ENCODE results near the gene PGBD2.

DNA sequence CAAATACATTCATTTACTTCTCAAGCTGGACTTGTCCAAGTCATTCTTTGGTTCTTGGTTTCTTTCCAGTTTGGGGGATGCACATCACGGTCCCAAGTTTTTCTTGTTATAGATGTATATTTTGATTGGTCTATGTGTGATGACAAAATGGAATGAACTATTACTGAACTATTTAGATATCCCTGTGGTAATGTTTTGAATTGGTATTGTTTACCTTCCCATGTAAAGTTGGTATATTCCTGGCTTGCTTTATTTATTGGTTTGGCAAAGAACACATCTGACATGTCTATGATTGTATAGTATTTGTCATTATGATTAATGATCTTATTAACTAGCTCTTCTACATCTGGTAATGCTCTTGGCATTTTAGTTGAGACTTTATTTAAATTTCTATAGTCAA, 24.8 kb upstream of the PGBD2 start:
- TF ChIP-seq POLR2A (IDR thresholded peaks at IDR 0.05; ENCODE audit: extremely low read depth, insufficient read length) (no peak), MYC (IDR thresholded peaks at IDR 0.05; ENCODE audit: low read depth, low read length) (no peak)
- TF ChIP-seq, protein P1, sequence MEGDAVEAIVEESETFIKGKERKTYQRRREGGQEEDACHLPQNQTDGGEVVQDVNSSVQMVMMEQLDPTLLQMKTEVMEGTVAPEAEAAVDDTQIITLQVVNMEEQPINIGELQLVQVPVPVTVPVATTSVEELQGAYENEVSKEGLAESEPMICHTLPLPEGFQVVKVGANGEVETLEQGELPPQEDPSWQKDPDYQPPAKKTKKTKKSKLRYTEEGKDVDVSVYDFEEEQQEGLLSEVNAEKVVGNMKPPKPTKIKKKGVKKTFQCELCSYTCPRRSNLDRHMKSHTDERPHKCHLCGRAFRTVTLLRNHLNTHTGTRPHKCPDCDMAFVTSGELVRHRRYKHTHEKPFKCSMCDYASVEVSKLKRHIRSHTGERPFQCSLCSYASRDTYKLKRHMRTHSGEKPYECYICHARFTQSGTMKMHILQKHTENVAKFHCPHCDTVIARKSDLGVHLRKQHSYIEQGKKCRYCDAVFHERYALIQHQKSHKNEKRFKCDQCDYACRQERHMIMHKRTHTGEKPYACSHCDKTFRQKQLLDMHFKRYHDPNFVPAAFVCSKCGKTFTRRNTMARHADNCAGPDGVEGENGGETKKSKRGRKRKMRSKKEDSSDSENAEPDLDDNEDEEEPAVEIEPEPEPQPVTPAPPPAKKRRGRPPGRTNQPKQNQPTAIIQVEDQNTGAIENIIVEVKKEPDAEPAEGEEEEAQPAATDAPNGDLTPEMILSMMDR (IDR thresholded peaks at IDR 0.05; ENCODE audit: low read depth, low read length): no peak
- TF ChIP-seq, protein P2, sequence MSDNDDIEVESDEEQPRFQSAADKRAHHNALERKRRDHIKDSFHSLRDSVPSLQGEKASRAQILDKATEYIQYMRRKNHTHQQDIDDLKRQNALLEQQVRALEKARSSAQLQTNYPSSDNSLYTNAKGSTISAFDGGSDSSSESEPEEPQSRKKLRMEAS (IDR thresholded peaks at IDR 0.05; ENCODE audit: low read depth, low read length): no peak
